ENCODE results near the gene MEDAG.
A peak's percentile ranks its signal among the peaks of the same experiment; 100 is the strongest.

Gene MEDAG

DNA sequence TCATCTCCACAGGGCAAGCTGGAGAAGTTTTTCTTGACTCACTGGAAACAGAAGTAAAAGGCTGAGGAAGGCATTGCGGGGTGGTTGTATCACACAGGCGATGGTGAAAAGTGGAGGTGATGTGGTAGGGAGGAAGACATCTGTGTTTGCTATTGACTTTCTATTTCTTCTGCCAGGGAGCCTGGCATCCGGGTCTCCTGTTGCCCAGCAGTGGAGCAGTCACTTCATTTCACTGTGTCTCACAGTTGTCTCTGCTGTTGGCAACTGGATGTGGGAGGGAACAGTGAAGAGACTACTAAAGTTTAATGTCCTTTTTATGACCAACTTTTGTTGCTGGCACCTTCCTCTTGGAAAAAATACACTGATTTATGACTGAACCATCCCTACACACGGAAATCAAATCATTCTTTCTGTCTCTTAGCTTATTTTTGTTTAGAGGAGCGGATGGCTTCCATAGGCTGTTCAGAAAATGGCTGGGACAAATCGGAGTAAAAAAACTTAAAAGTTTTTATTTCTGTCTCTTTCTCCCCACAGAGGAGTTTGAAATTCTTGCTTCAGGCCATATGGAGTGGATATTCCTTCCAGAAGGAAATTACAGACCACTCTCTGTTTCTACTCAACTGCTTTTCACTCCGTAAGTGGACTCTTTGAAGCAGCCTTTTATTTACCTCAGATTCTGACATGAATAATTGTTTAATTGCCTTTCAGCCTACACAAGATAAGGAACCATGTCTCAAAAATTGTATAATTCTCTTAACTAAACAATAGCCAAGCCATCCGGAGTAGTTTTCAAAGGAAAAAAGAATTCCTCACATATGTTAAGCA lies 23.8 kb upstream of the MEDAG start:
- Mint-ChIP-seq H3K27me3 (peaks cover 19% of the 10 kb centered on the region), H3K9me3 (peaks cover 12% of the 10 kb centered on the region), H3K4me3 (no peak overlapping the region), H3K27ac (no peak overlapping the region), H3K4me1 (ENCODE audit: low read depth) (peaks cover 14% of the 10 kb centered on the region), H3K36me3 (ENCODE audit: low read depth) (no peaks in the 10 kb centered on the region)

DNA sequence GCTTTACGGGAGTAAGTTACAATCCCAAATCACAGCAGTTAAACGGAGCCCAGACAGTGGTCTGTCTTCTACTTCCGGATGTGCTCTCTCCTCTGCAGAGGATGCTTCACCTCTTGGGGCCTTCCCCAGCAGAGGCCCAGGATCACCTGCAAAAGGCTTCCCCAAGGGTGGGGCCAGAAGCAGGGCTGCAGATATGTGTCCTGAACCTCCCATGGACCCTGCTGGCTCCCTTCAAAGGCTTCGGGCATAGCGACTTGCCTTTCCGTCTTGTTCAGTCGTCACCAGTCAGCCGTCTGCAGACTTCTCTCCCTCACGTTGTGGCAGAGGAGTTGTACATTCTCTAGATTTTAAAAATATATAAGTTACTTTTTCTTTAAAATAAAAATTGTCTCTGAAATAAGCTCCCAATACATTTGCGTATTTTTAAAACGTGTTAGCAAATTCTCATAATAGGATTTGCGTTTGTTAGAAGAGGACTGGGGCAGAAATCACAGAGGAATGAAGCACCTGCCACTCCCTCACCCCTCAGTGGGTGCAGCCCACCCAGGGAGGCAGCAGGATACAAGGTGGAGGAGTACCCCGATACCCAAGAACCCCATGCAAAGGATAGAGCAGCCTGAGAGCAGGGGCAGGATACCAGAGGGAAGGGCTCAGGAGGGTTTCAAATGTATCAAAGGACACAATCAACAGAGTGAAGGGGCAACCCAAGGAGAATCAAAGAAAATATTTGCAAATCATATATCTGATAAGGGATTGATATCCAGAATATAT lies 22.9 kb upstream of the MEDAG start:
- H3K4me1 Mint-ChIP-seq (ENCODE audit: low read depth): peaks cover 14% of the 10 kb centered on the region
- peaks cover 12% of the 10 kb centered on the region for H3K9me3 Mint-ChIP-seq
- peaks cover 22% of the 10 kb centered on the region for H3K27me3 Mint-ChIP-seq
- no peak overlapping the region for H3K27ac Mint-ChIP-seq
- H3K4me3 Mint-ChIP-seq: no peak overlapping the region
- H3K36me3 Mint-ChIP-seq (ENCODE audit: low read depth): no peaks in the 10 kb centered on the region

DNA sequence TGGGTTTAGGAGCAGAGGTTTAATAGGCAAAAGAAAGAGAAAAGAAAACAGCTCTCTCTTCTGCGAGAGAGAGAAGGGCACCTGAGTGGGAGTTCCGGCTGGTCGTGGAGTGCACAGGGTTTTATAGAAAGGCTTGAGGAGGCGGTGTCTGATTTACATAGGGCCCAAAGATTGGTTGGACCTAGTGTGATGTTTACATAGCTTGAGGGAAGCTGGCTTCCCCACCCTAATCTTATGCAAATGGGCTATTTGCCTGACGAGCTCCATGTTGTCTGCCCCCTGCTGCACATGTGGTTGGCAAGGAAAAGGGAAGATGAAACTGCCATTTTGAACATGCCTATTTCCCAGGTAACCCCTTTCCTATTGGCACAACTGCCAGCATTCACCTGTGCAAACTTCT lies 21.5 kb upstream of the MEDAG start:
- H3K4me1 Mint-ChIP-seq (ENCODE audit: low read depth): peaks cover 14% of the 10 kb centered on the region
- H3K4me3 Mint-ChIP-seq: no peak overlapping the region
- H3K27me3 Mint-ChIP-seq: peaks cover 19% of the 10 kb centered on the region
- peak overlapping the region; percentile 12 for H3K27ac Mint-ChIP-seq
- H3K9me3 Mint-ChIP-seq: peaks cover 12% of the 10 kb centered on the region
- no peaks in the 10 kb centered on the region for H3K36me3 Mint-ChIP-seq (ENCODE audit: low read depth)

- no peak overlapping the region for H3K27ac Mint-ChIP-seq
- peaks cover 24% of the 10 kb centered on the region for H3K27me3 Mint-ChIP-seq
- H3K4me1 Mint-ChIP-seq (ENCODE audit: low read depth): peaks cover 12% of the 10 kb centered on the region
- H3K9me3 Mint-ChIP-seq: peaks cover 8% of the 10 kb centered on the region
- H3K36me3 Mint-ChIP-seq (ENCODE audit: low read depth): no peaks in the 10 kb centered on the region
- H3K4me3 Mint-ChIP-seq: no peak overlapping the region
Measured at GRCh38 chr13:30889196-30889690, 16.8 kb upstream of the MEDAG start.

GRCh38 chr13:30892966-30893365 lies 13.1 kb upstream of the MEDAG start:
- H3K4me1 Mint-ChIP-seq (ENCODE audit: low read depth): peaks cover 8% of the 10 kb centered on the region
- no peaks in the 10 kb centered on the region for H3K36me3 Mint-ChIP-seq (ENCODE audit: low read depth)
- no peak overlapping the region for H3K27ac Mint-ChIP-seq
- peaks cover 35% of the 10 kb centered on the region for H3K27me3 Mint-ChIP-seq
- H3K9me3 Mint-ChIP-seq: no peaks in the 10 kb centered on the region
- H3K4me3 Mint-ChIP-seq: no peak overlapping the region

DNA sequence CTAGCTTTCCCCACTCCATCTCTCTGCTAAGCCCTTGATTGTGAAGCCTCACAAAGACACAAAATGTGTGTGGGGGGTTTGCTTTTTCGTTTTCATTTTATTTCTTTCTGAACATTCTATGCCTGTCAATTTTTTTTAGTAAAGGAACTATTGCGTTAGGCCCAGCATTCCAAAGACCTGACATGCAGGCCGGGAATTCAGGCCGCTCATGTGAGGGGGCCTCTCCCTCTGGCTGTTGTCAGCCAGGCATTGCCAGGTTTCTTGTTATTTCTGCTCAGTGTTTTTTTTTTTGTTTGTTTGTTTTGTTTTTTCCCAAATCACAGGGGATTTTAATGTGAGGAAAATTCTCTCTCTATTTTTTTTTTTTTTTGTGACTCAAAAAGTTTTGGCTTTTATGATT lies 10.3 kb upstream of the MEDAG start:
- Mint-ChIP-seq H3K9me3 (no peaks in the 10 kb centered on the region), H3K4me3 (no peak overlapping the region), H3K27me3 (peaks cover 41% of the 10 kb centered on the region), H3K36me3 (ENCODE audit: low read depth) (no peaks in the 10 kb centered on the region), H3K4me1 (ENCODE audit: low read depth) (peaks cover 24% of the 10 kb centered on the region), H3K27ac (no peak overlapping the region)

GRCh38 chr13:30898070-30898469 lies 8.0 kb upstream of the MEDAG start:
- Mint-ChIP-seq H3K27ac (no peak overlapping the region), H3K36me3 (ENCODE audit: low read depth) (no peaks in the 10 kb centered on the region), H3K9me3 (no peaks in the 10 kb centered on the region), H3K4me1 (ENCODE audit: low read depth) (peaks cover 25% of the 10 kb centered on the region), H3K4me3 (no peak overlapping the region), H3K27me3 (peaks cover 39% of the 10 kb centered on the region)

GRCh38 chr13:30898678-30899241 lies 7.3 kb upstream of the MEDAG start:
- Mint-ChIP-seq H3K4me3 (no peak overlapping the region), H3K27ac (no peak overlapping the region), H3K36me3 (ENCODE audit: low read depth) (no peaks in the 10 kb centered on the region), H3K9me3 (no peaks in the 10 kb centered on the region), H3K4me1 (ENCODE audit: low read depth) (peaks cover 25% of the 10 kb centered on the region), H3K27me3 (peaks cover 37% of the 10 kb centered on the region)

DNA sequence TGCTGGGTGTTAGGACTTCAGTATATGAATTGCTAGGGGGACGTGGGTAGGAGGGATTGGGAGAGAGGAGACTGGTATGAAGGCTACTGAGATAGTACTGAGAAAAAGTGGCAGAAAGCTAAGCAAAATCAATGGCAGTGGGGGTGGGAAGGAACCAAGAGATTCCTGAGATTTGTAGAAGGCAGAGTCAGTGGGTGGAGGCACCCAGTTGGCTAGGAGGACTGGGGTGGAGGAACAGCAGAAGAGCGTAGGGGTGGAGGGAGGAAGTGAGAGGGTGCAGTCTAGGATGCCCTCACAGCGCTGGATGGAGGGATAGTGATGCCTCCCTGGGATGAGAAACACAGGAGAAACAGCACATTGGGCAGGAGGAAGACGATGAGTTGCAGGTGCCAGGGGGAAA lies 5.6 kb upstream of the MEDAG start:
- Mint-ChIP-seq H3K4me3 (no peak overlapping the region), H3K27me3 (peaks cover 54% of the 10 kb centered on the region), H3K27ac (no peak overlapping the region), H3K9me3 (no peaks in the 10 kb centered on the region), H3K4me1 (ENCODE audit: low read depth) (peaks cover 25% of the 10 kb centered on the region), H3K36me3 (ENCODE audit: low read depth) (no peaks in the 10 kb centered on the region)

- Mint-ChIP-seq H3K27me3 (peaks cover 56% of the 10 kb centered on the region), H3K27ac (no peak overlapping the region), H3K9me3 (no peaks in the 10 kb centered on the region), H3K36me3 (ENCODE audit: low read depth) (no peaks in the 10 kb centered on the region), H3K4me3 (no peak overlapping the region), H3K4me1 (ENCODE audit: low read depth) (peaks cover 25% of the 10 kb centered on the region)
Measured at GRCh38 chr13:30900952-30901749, 4.9 kb upstream of the MEDAG start.

GRCh38 chr13:30904043-30904442 lies 2.0 kb upstream of the MEDAG start:
- H3K9me3 Mint-ChIP-seq: no peaks in the 10 kb centered on the region
- no peak overlapping the region for H3K4me3 Mint-ChIP-seq
- H3K36me3 Mint-ChIP-seq (ENCODE audit: low read depth): no peaks in the 10 kb centered on the region
- H3K4me1 Mint-ChIP-seq (ENCODE audit: low read depth): peaks cover 8% of the 10 kb centered on the region
- no peak overlapping the region for H3K27ac Mint-ChIP-seq
- peaks cover 62% of the 10 kb centered on the region for H3K27me3 Mint-ChIP-seq

DNA sequence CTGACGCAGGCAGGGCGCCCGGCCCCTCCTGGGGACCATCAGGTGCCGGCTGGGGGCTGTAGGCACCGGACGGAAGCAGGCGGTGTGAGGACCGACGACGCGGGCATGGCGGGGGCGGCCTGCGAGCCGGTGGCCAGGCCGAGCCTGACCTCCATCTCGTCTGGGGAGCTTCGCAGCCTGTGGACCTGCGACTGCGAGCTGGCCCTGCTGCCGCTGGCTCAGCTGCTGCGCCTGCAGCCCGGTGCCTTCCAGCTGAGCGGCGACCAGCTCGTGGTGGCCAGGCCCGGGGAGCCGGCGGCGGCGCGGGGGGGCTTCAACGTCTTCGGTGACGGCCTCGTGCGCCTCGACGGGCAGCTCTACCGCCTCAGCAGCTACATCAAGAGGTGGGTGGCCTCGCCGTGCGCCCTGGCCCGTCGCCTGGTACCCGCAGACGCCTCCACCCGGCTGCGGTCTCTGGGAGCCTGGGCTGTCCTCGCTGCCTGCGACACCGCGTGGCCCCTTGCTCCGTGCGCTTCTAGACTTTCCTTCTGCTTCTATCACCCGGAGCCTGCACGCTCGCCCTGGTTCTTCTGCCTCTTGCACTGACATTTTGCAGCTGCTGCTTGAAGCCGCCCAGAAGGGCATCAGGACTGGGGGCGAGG lies 460 bp downstream of the MEDAG start:
- no peaks in the 10 kb centered on the region for H3K4me1 Mint-ChIP-seq (ENCODE audit: low read depth)
- no peak overlapping the region for H3K4me3 Mint-ChIP-seq

GRCh38 chr13:30907121-30907861 lies 1.2 kb downstream of the MEDAG start:
- peaks cover 72% of the 10 kb centered on the region for H3K27me3 Mint-ChIP-seq
- H3K36me3 Mint-ChIP-seq (ENCODE audit: low read depth): no peaks in the 10 kb centered on the region
- no peak overlapping the region for H3K4me3 Mint-ChIP-seq
- no peaks in the 10 kb centered on the region for H3K9me3 Mint-ChIP-seq
- no peaks in the 10 kb centered on the region for H3K4me1 Mint-ChIP-seq (ENCODE audit: low read depth)
- no peak overlapping the region for H3K27ac Mint-ChIP-seq

More for the DNA sequence above, 460 bp downstream of the MEDAG start:
- no peaks in the 10 kb centered on the region for H3K36me3 Mint-ChIP-seq (ENCODE audit: low read depth)
- H3K27ac Mint-ChIP-seq: no peak overlapping the region
- H3K9me3 Mint-ChIP-seq: no peaks in the 10 kb centered on the region
- H3K27me3 Mint-ChIP-seq: peaks cover 71% of the 10 kb centered on the region

All from stimulated activated naive CD8-positive, alpha-beta T cell treated with anti-CD3 and anti-CD28 coated beads, Interleukin-15, Interleukin-2, amounts not matched to agents 100 ng/mL and 50 ng/mL, for 24 hours (primary cell).